Endothelial cell of umbilical vein (primary cell): ENCODE results near the gene NRG3. TPM values are rescaled to one million over a fixed set of nuclear protein-coding genes. Genes with fewer than 3 reads are reported as not detected.

Experiments
- BruUV-seq: library from RNA; stranded (reverse); fragments of 400-500 nt; replicated peaks from 2 replicates; lab custom pipeline; 2021; lab: Mats Ljungman, UMichigan
- CTCF ChIA-PET: fragments of 300-600, 350-600 bp; sonication (Branson Sonifier 250); formaldehyde crosslinking; loops from one replicate; lab custom pipeline; 2021; ENCODE audit warnings: antibody characterized with exemption, inconsistent platforms; lab: Charles Lee
- POLR2A ChIA-PET: fragments of 300-600, 350-600 bp; sonication (Branson Sonifier 250); formaldehyde crosslinking; loops from one replicate; lab custom pipeline; 2021; ENCODE audit warnings: antibody characterized with exemption, inconsistent platforms; lab: Charles Lee
- DNase-seq: peaks from one replicate; pipeline ENCODE4 v3.0.0-alpha.2; 2011; ENCODE audit warnings: low read depth, low spot score
- FAIRE-seq: peaks from 2 replicates; lab custom pipeline; 2011; peaks lifted over from hg19 to GRCh38; lab: Jason Lieb, UNC
- H2AFZ ChIP-seq: 2 replicates; pipeline ENCODE4 v1.6.0; 2012; ENCODE audit warnings: low read depth, low read length, control low read depth, inconsistent platforms
- H3K27ac ChIP-seq: 2 replicates; pipeline ENCODE4 v1.5.1; 2011; ENCODE audit warnings: low read depth, mild to moderate bottlenecking, control low read depth, low read length, moderate library complexity; ENCODE audit not compliant: insufficient read depth
- H3K27me3 ChIP-seq, 2 experiments: 2 replicates each; pipeline versions ENCODE4 v1.6.0 to v1.6.1; 2011; ENCODE audit warnings: low read length in 2 of 2, mixed read lengths in 1 of 2; ENCODE audit not compliant: control insufficient read depth in 2 of 2, insufficient read depth in 2 of 2
- H3K36me3 ChIP-seq, 2 experiments: 2 replicates in 1 of 2; 3 replicates in 1 of 2; pipeline ENCODE4 v1.5.1; 2011; ENCODE audit warnings: low read length in 2 of 2, mild to moderate bottlenecking in 1 of 2, moderate library complexity in 1 of 2; ENCODE audit not compliant: control insufficient read depth in 2 of 2, insufficient read depth in 2 of 2; ENCODE audit errors: extremely low read depth in 1 of 2
- H3K4me1 ChIP-seq: 3 replicates; pipeline ENCODE4 v1.5.1; 2011; ENCODE audit warnings: mild to moderate bottlenecking, low read length; ENCODE audit not compliant: control insufficient read depth, insufficient read depth; ENCODE audit errors: extremely low read depth
- H3K4me2 ChIP-seq: 2 replicates; pipeline ENCODE4 v1.6.1; 2011; ENCODE audit warnings: low read length, control low read depth, mixed read lengths; ENCODE audit not compliant: insufficient read depth
- H3K4me3 ChIP-seq, 3 experiments: fragments of 200-600 bp in 1 of 3; sonication (generic), shearing (Covaris generic) in 1 of 3; replicated peaks in 1 of 3; 2 replicates each; pipeline ENCODE4 v1.5.1; 2011 to 2016; ENCODE audit warnings: control low read depth in 3 of 3, low read length in 3 of 3, mild to moderate bottlenecking in 2 of 3, inconsistent platforms in 1 of 3, low read depth in 1 of 3, moderate library complexity in 1 of 3; ENCODE audit not compliant: insufficient read depth in 1 of 3
- H3K79me2 ChIP-seq: 2 replicates; pipeline ENCODE4 v1.6.0; 2012; ENCODE audit warnings: low read length, inconsistent platforms; ENCODE audit not compliant: control insufficient read depth, insufficient read depth
- H3K9ac ChIP-seq: replicated peaks from 2 replicates; pipeline ENCODE3; 2011; ENCODE audit warnings: low read length, control low read depth; ENCODE audit not compliant: insufficient read depth; ENCODE audit errors: extremely low read depth
- H3K9me1 ChIP-seq: replicated peaks from 3 replicates; pipeline ENCODE4 v1.6.0; 2011; ENCODE audit warnings: mild to moderate bottlenecking, low read length; ENCODE audit not compliant: control insufficient read depth, insufficient read depth; ENCODE audit errors: extremely low read depth
- H3K9me3 ChIP-seq: replicated peaks from 2 replicates; pipeline ENCODE4 v1.5.1; 2012; ENCODE audit warnings: low read length, inconsistent platforms; ENCODE audit not compliant: control insufficient read depth, insufficient read depth
- H4K20me1 ChIP-seq: replicated peaks from 2 replicates; pipeline ENCODE3; 2011; ENCODE audit warnings: mild to moderate bottlenecking, low read length; ENCODE audit not compliant: control insufficient read depth, insufficient read depth; ENCODE audit errors: extremely low read depth
- EZH2 ChIP-seq: IDR thresholded peaks from 2 replicates; pipeline ENCODE4 v1.6.1; 2012; ENCODE audit warnings: borderline replicate concordance, low read depth, mild to moderate bottlenecking, moderate library complexity, low read length, inconsistent platforms; ENCODE audit not compliant: severe bottlenecking
- FOS ChIP-seq: IDR thresholded peaks from 2 replicates; pipeline ENCODE4 v1.6.1; 2011; ENCODE audit warnings: mild to moderate bottlenecking, low read length, moderate library complexity, borderline replicate concordance; ENCODE audit not compliant: insufficient read depth
- GATA2 ChIP-seq: IDR thresholded peaks from 2 replicates; pipeline ENCODE4 v1.7.0; 2011; ENCODE audit warnings: low read depth, mild to moderate bottlenecking, moderate library complexity, mixed read lengths, low read length; ENCODE audit not compliant: insufficient read length, insufficient read depth
- JUN ChIP-seq: IDR thresholded peaks from 2 replicates; pipeline ENCODE4 v1.6.1; 2011; ENCODE audit warnings: borderline replicate concordance, low read depth; ENCODE audit not compliant: insufficient read length, insufficient read depth
- MYC ChIP-seq: IDR thresholded peaks from one replicate; pipeline ENCODE4 v1.6.1; 2011; ENCODE audit warnings: mild to moderate bottlenecking, low read depth, low read length
- POLR2A ChIP-seq: IDR thresholded peaks from 2 replicates; pipeline ENCODE4 v1.6.1; 2012; ENCODE audit warnings: low read depth, mild to moderate bottlenecking, control low read depth, low read length
- POLR2AphosphoS5 ChIP-seq: IDR thresholded peaks from 2 replicates; pipeline ENCODE4 v1.6.1; 2012; ENCODE audit warnings: low read depth, mild to moderate bottlenecking, control low read depth, low read length, moderate library complexity; ENCODE audit not compliant: insufficient read depth
- dilution Hi-C: fragments of 300-500 bp; cut with MboI; formaldehyde crosslinking; loops from one replicate; pipeline ENCODE4 v1.15.0; 2019; ENCODE audit warnings: low sequenced_read_pairs; ENCODE audit not compliant: extremely low pct_ligation_motif_present
- intact Hi-C: fragments of 100-400 bp; cut with micrococcal nuclease; formaldehyde crosslinking; loops from one replicate; pipeline ENCODE4 v1.10.0; 2022
- polyA plus RNA-seq, 4 experiments: library from polyadenylated mRNA; depleted of rRNA in 3 of 4; stranded (reverse) in 3 of 4; unstranded in 1 of 4; fragments of >200 nt; gene quantifications; 2 replicates each; pipeline versions ENCODE4 v1.2.1 to v1.2.3, GENCODE V29; 2011 to 2012; ENCODE audit warnings: missing spikeins in 1 of 4
- total RNA-seq: library from RNA; stranded (reverse); gene quantifications from 2 replicates; pipeline ENCODE4 v1.2.3, GENCODE V29; 2021
- TF ChIP-seq, protein P1 (sequence below), 2 donors: IDR thresholded peaks; 1 replicate in 1 of 2; 2 replicates in 1 of 2; pipeline ENCODE4 v1.5.1; 2011; ENCODE audit warnings: low read length in 2 of 2, mild to moderate bottlenecking in 2 of 2, moderate library complexity in 2 of 2, control low read depth in 1 of 2, inconsistent platforms in 1 of 2, low read depth in 1 of 2; ENCODE audit not compliant: insufficient read depth in 1 of 2; ENCODE audit errors: extremely low read depth in 1 of 2
- TF ChIP-seq, protein P2 (sequence below): IDR thresholded peaks from 2 replicates; pipeline ENCODE4 v1.6.1; 2011; ENCODE audit not compliant: insufficient read depth, insufficient read length

The NRG3 gene
- total and polyA plus RNA-seq, 2 donors (not counting 3 experiments of a cell fraction or from before 2014, with no cell fraction given) = 1.9 to 3.9 TPM

DNA sequence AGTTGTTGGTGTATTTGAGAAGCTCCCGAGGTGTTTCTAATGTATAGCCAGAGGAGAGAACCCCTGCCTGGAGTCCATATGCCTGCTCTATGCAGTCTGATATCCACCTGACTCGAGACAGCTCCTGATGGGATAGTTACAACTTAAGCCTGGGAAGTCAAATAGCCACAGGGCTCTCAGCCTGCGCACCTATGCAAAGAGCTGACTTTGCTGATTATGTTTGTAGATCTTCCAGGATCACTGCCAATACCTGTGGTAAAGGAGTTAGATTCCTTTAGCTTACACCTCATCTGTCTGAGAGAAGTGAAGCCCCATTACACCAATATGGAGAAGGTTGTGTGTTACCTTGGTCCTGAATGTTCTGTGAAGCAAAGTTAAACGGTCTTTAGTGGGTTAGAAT is 1063.3 kb downstream of the NRG3 start:
- Histone ChIP-seq H3K4me3 (no peak overlapping the region), H2AFZ (no peak overlapping the region), H3K27me3 (no peaks in the 10 kb centered on the region), H3K9me3 (no peaks in the 10 kb centered on the region), H3K4me1 (no peaks in the 10 kb centered on the region), H3K36me3 (no peaks in the 10 kb centered on the region), H4K20me1 (no peaks in the 10 kb centered on the region), H3K79me2 (no peaks in the 10 kb centered on the region), H3K4me2 (no peak overlapping the region), H3K9me1 (no peaks in the 10 kb centered on the region), H3K9ac (no peak overlapping the region), H3K27ac (no peak overlapping the region)
- dilution Hi-C loops = no loop called here
- ChIA-PET POLR2A (no interaction called here), CTCF (interaction anchor here (1.0 kb wide), 1 partner anchor 933 kb away, joined by 3 read pairs; no protein-coding TSS in a partner anchor)
- DNase-seq (no peak), FAIRE-seq (no peak)
- intact Hi-C loops = no loop called here
- no TSS peak for BruUV-seq
- TF ChIP-seq, protein P1, sequence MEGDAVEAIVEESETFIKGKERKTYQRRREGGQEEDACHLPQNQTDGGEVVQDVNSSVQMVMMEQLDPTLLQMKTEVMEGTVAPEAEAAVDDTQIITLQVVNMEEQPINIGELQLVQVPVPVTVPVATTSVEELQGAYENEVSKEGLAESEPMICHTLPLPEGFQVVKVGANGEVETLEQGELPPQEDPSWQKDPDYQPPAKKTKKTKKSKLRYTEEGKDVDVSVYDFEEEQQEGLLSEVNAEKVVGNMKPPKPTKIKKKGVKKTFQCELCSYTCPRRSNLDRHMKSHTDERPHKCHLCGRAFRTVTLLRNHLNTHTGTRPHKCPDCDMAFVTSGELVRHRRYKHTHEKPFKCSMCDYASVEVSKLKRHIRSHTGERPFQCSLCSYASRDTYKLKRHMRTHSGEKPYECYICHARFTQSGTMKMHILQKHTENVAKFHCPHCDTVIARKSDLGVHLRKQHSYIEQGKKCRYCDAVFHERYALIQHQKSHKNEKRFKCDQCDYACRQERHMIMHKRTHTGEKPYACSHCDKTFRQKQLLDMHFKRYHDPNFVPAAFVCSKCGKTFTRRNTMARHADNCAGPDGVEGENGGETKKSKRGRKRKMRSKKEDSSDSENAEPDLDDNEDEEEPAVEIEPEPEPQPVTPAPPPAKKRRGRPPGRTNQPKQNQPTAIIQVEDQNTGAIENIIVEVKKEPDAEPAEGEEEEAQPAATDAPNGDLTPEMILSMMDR (IDR thresholded peaks at IDR 0.05; ENCODE audit: extremely low read depth in 1 of 2, insufficient read depth in 1 of 2, low read depth in 1 of 2, low read length in 2 of 2) = no peak
- TF ChIP-seq EZH2 (no peak), POLR2AphosphoS5 (no peak), GATA2 (no peak), POLR2A (no peak), FOS (no peak), MYC (no peak), JUN (no peak)
- TF ChIP-seq, protein P2, sequence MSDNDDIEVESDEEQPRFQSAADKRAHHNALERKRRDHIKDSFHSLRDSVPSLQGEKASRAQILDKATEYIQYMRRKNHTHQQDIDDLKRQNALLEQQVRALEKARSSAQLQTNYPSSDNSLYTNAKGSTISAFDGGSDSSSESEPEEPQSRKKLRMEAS = no peak
